Measurements from ENCODE around the gene EPHA5. TPM values are rescaled to one million over a fixed set of nuclear protein-coding genes. Genes with fewer than 3 reads are reported as not detected.

EPHA5 gene
- total RNA-seq, 1 experiment from 2014 or later, result not detected

GRCh38 chr4:65589331-65589730, 81.0 kb downstream of the EPHA5 start:
- Histone ChIP-seq H3K27me3 (ENCODE audit: insufficient read depth, low read length) (no peaks in the 10 kb centered on the region), H3K9me3 (ENCODE audit: control insufficient read depth in 1 of 2, insufficient read depth in 1 of 2, low read depth in 1 of 2, low read length in 2 of 2) (peaks cover 3 to 13% of the 10 kb centered on the region in 2 experiments; a peak in 2 of 4 replicates), H3K9me2 (ENCODE audit: insufficient read depth) (no peaks in the 10 kb centered on the region), H3K4me1 (ENCODE audit: control insufficient read depth in 1 of 2, insufficient read depth in 2 of 2, low read length in 2 of 2) (no peaks in the 10 kb centered on the region), H2AFZ (ENCODE audit: low read depth, low read length, poor library complexity, severe bottlenecking) (no peak overlapping the region), H3K27ac (ENCODE audit: low read depth, low read length) (no peak overlapping the region), H3K79me2 (ENCODE audit: insufficient read depth, low read length) (no peaks in the 10 kb centered on the region), H3K36me3 (ENCODE audit: control insufficient read depth in 1 of 2, insufficient read depth in 2 of 2, low read length in 2 of 2) (no peaks in the 10 kb centered on the region), H3K4me3 (replicated peaks in 1 of 2; ENCODE audit: low read depth in 1 of 2, low read length in 2 of 2) (no peak overlapping the region), H3K4me2 (ENCODE audit: low read length) (no peak overlapping the region), H3K9ac (ENCODE audit: low read length) (no peak overlapping the region), H4K20me1 (ENCODE audit: insufficient read depth) (no peaks in the 10 kb centered on the region)
- no TSS peak for BruUV-seq (replicated peaks)
- no peak for ATAC-seq
- DNase-seq (ENCODE audit: low read depth, low spot score), result no peak
- TF ChIP-seq ZFX (IDR thresholded peaks at IDR 0.05) (no peak), REST (IDR thresholded peaks at IDR 0.05; ENCODE audit: low read depth) (no peak), ZNF274 (IDR thresholded peaks at IDR 0.05; ENCODE audit: low read depth, low read length) (no peak), CTCF (IDR thresholded peaks at IDR 0.05 in 2 of 3, conservative IDR thresholded peaks at IDR 0.05 in 1 of 3; ENCODE audit: borderline replicate concordance in 1 of 3, insufficient read depth in 1 of 3, low read depth in 2 of 3, low read length in 2 of 3) (no peak), FOSL1 (IDR thresholded peaks at IDR 0.05; ENCODE audit: low read depth) (no peak), ELF1 (IDR thresholded peaks at IDR 0.05; ENCODE audit: borderline replicate concordance, low read depth) (no peak), CEBPB (IDR thresholded peaks at IDR 0.05; ENCODE audit: low read depth) (no peak), SP1 (IDR thresholded peaks at IDR 0.05; ENCODE audit: low read depth) (no peak), POLR2A (IDR thresholded peaks at IDR 0.05; ENCODE audit: borderline replicate concordance, extremely low read depth, insufficient read depth, insufficient read length) (no peak), EGR1 (IDR thresholded peaks at IDR 0.05; ENCODE audit: low read depth) (no peak), ATF3 (IDR thresholded peaks at IDR 0.05) (no peak), YY1 (IDR thresholded peaks at IDR 0.05; ENCODE audit: extremely low read depth, insufficient replicate concordance, low read depth, low read length) (no peak), CBX3 (IDR thresholded peaks at IDR 0.05; ENCODE audit: low read depth) (no peak), MAX (IDR thresholded peaks at IDR 0.05) (no peak), TCF7L2 (IDR thresholded peaks at IDR 0.05; ENCODE audit: borderline replicate concordance, extremely low read depth, insufficient read depth, insufficient read length) (no peak), POLR2AphosphoS5 (IDR thresholded peaks at IDR 0.05; ENCODE audit: low read depth, low read length) (no peak), EZH2 (IDR thresholded peaks at IDR 0.05) (no peak), SIN3A (IDR thresholded peaks at IDR 0.05; ENCODE audit: low read depth) (no peak), JUND (IDR thresholded peaks at IDR 0.05) (no peak)
- ChIA-PET CTCF (no interaction called here), RAD21 (ENCODE audit: low non-redundant PET in 1 of 2, low total read pairs in 2 of 2, uncharacterized antibody in 2 of 2, unreplicated experiment in 2 of 2) (no interaction called here), POLR2A (no interaction called here)
- intact Hi-C loops (cut with micrococcal nuclease), result no loop called here

All from HCT116 (cell line).